Measurements from ENCODE around the gene TMEM184A. TPM values are rescaled to one million over a fixed set of nuclear protein-coding genes. Genes with fewer than 3 reads are reported as not detected.

Gene TMEM184A
- total RNA-seq, 1 donor from 2014 or later = 0.03 TPM

DNA sequence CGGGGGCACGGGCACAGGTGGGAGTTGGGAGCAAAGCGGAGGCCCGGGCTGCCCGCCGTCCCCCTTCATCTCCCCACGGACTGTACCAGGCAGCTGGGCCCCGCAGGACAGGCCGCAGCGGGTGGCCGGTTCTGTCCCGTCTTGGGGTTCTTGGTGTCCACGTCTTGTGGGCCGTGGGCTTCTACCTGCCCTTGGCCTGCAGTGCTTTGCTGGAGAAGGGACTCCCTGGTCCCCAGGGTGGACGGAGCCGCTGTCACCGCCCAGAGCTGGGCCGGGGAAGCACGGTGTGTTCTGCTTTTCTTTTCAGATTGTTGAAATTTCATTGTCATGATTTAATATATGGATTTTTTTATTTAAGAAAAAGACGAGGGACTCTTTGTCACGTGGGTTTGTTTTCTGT, 13.7 kb downstream of the TMEM184A start:
- DNase-seq (ENCODE audit: low spot score) = no peak
- intact Hi-C loops (cut with micrococcal nuclease) = no loop called here

GRCh38 chr7:1541431-1542162, 14.4 kb downstream of the TMEM184A start:
- DNase-seq (ENCODE audit: low spot score) = no peak
- Mint-ChIP-seq H3K36me3 (ENCODE audit: low read depth) (no peaks in the 10 kb centered on the region), H3K27me3 (ENCODE audit: insufficient read depth) (no peaks in the 10 kb centered on the region), H3K4me1 (ENCODE audit: low read depth) (no peaks in the 10 kb centered on the region), H3K27ac (no peak overlapping the region), H3K4me3 (no peak overlapping the region), H3K9me3 (no peaks in the 10 kb centered on the region)
- intact Hi-C loops (cut with micrococcal nuclease) = no loop called here

More for the DNA sequence above, 13.7 kb downstream of the TMEM184A start:
- Mint-ChIP-seq H3K4me1 (ENCODE audit: low read depth) (no peaks in the 10 kb centered on the region), H3K9me3 (no peaks in the 10 kb centered on the region), H3K36me3 (ENCODE audit: low read depth) (no peaks in the 10 kb centered on the region), H3K4me3 (no peak overlapping the region), H3K27me3 (ENCODE audit: insufficient read depth) (no peaks in the 10 kb centered on the region), H3K27ac (no peak overlapping the region)

DNA sequence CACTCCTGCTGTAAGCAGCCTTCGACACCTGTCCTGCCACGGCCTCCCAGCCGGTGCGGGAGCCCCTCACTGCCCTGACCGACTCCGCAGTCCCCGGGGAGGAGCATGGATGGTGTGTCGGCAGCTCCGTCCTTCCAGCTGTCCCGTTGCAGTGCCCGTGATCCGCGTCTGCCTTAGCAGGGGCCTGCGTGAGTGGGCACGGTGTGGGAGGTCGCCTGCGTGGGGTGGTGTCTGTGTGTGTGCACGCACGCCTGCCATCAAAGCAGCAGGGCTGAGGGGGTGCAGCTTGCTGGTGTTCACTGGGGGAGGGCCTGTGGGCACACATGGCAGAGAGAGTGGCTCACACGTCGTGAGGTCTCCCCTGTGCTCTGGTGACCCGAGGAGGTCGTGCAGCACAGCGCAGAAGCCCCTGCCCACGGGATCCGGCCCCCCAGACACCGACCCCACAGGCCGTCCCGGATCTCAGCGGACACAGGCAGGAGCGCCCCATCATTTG, 15.2 kb downstream of the TMEM184A start:
- intact Hi-C loops (cut with micrococcal nuclease) = no loop called here
- Mint-ChIP-seq H3K27me3 (ENCODE audit: insufficient read depth) (no peaks in the 10 kb centered on the region), H3K4me3 (no peak overlapping the region), H3K9me3 (no peaks in the 10 kb centered on the region), H3K36me3 (ENCODE audit: low read depth) (peaks cover 2% of the 10 kb centered on the region), H3K4me1 (ENCODE audit: low read depth) (no peaks in the 10 kb centered on the region), H3K27ac (no peak overlapping the region)
- no peak for DNase-seq (ENCODE audit: low spot score)

- Mint-ChIP-seq H3K4me3 (no peak overlapping the region), H3K27ac (no peak overlapping the region), H3K4me1 (ENCODE audit: low read depth) (no peaks in the 10 kb centered on the region), H3K27me3 (ENCODE audit: insufficient read depth) (no peaks in the 10 kb centered on the region), H3K36me3 (ENCODE audit: low read depth) (peaks cover 2% of the 10 kb centered on the region), H3K9me3 (no peaks in the 10 kb centered on the region)
- intact Hi-C loops (cut with micrococcal nuclease) = no loop called here
- DNase-seq (ENCODE audit: low spot score) = no peak
These were observed 15.9 kb downstream of the TMEM184A start for GRCh38 chr7:1539882-1540775.

DNA sequence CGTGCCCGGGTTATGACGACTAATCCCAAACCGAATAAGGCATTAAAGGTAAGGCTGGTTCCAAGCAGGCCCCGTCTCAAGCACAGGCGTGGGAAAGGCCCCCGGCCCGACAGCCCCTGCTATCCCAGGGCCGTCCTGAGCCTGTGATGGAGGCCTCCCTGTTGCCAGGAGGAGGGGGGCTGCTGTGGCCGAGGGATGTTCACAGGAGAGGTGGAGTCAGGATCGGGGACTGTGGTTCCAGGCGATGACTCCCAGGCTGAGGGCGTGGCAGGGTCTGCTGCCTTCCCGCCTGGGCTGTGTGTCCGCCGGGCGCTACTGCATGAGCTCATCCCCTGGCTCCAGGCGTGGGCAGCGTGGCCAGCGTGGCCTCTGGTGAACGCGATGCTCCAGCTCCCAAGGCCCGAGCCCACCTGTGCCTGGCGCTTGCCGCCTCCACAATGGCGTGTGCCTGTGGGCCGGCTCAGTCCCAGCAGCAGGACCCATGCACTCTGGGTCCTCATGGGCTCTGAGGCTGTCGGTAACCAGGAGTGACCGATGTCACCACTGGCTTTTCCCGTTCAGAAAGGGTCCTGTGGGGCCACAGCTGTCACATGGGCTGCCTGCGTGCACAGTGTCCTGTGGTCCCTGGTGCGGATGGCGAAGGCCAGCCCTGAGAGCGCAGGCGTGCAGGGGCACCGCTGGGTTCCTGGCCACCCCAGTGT, 16.7 kb downstream of the TMEM184A start:
- intact Hi-C loops (cut with micrococcal nuclease) = no loop called here

GRCh38 chr7:1538544-1539180, 17.3 kb downstream of the TMEM184A start:
- Mint-ChIP-seq H3K27ac (no peak overlapping the region), H3K4me1 (ENCODE audit: low read depth) (peaks cover under 1% of the 10 kb centered on the region), H3K9me3 (no peaks in the 10 kb centered on the region), H3K27me3 (ENCODE audit: insufficient read depth) (no peaks in the 10 kb centered on the region), H3K36me3 (ENCODE audit: low read depth) (peaks cover 2% of the 10 kb centered on the region), H3K4me3 (no peak overlapping the region)
- no peak for DNase-seq (ENCODE audit: low spot score)
- intact Hi-C loops (cut with micrococcal nuclease) = no loop called here

More for the DNA sequence above, 16.7 kb downstream of the TMEM184A start:
- no peaks in the 10 kb centered on the region for H3K4me1 Mint-ChIP-seq (ENCODE audit: low read depth)
- H3K9me3 Mint-ChIP-seq = no peaks in the 10 kb centered on the region
- no peak for DNase-seq (ENCODE audit: low spot score)
- H3K36me3 Mint-ChIP-seq (ENCODE audit: low read depth) = peaks cover 2% of the 10 kb centered on the region
- no peaks in the 10 kb centered on the region for H3K27me3 Mint-ChIP-seq (ENCODE audit: insufficient read depth)
- H3K27ac Mint-ChIP-seq = no peak overlapping the region
- no peak overlapping the region for H3K4me3 Mint-ChIP-seq

- intact Hi-C loops (cut with micrococcal nuclease) = no loop called here
- DNase-seq (ENCODE audit: low spot score) = no peak
- H3K36me3 Mint-ChIP-seq (ENCODE audit: low read depth) = peaks cover 4% of the 10 kb centered on the region
- H3K4me3 Mint-ChIP-seq = no peak overlapping the region
- H3K9me3 Mint-ChIP-seq = no peaks in the 10 kb centered on the region
- H3K27ac Mint-ChIP-seq = no peak overlapping the region
- H3K27me3 Mint-ChIP-seq (ENCODE audit: insufficient read depth) = no peaks in the 10 kb centered on the region
- H3K4me1 Mint-ChIP-seq (ENCODE audit: low read depth) = peaks cover 9% of the 10 kb centered on the region
These were observed 18.2 kb downstream of the TMEM184A start for GRCh38 chr7:1537535-1538412.

DNA sequence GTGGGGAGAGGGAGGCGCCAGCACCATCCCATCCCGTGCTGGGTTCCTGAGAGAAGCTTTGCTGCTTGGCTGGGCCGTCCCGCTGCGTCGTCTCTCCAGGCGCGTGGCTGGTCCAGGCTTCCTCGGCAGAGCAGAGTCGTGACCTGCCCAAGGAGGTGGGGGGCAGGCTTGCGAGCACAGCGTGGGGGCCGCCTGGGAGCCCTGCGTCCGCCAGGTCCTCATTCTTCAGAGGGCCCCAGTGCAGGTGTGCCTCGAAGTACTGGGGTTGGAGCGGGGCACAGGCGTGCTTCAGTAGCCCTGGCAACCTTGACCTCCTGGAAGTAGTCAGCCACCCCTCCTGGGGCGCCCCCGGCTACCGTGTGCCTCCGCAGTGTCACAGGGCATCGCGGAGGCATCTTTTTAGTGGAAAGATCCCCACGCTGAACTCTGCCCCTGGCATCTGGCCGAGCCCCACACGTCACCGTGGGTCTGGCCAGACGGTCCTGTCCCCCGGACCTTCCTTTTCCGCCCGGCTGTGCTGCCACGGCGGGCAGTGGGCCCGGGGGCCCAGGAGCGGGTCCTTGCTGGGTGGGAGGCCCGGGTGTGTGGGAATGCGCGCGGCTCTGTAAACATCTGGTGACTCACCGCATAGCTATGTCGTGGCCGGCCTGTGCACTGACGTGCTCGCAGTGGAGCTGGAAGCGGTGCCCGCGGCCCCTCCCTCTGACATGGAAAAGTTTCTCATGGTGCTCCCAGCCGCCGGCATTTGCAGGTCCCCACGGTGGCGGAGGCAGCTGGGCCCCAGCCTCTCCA, 19.1 kb downstream of the TMEM184A start:
- Mint-ChIP-seq H3K9me3 (no peaks in the 10 kb centered on the region), H3K4me1 (ENCODE audit: low read depth) (peaks cover 17% of the 10 kb centered on the region), H3K4me3 (no peak overlapping the region), H3K36me3 (ENCODE audit: low read depth) (peaks cover 4% of the 10 kb centered on the region), H3K27me3 (ENCODE audit: insufficient read depth) (no peaks in the 10 kb centered on the region), H3K27ac (no peak overlapping the region)
- intact Hi-C loops (cut with micrococcal nuclease) = no loop called here
- no peak for DNase-seq (ENCODE audit: low spot score)

DNA sequence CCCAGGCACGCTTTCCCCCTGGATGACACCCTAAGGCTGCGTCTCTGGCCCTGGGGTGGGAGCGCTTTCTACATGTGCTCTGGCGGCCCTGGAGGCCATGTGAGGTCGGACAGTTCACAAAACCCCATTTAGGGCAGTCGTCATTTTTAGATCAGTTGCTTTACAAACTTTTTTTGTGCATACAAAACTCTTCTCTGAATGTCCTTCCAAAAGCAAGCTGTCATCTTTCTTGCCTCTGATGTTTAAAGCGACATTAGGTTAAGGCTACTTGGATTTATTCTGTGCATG, 19.6 kb downstream of the TMEM184A start:
- DNase-seq (ENCODE audit: low spot score) = no peak
- intact Hi-C loops (cut with micrococcal nuclease) = no loop called here
- Mint-ChIP-seq H3K4me1 (ENCODE audit: low read depth) (peaks cover 18% of the 10 kb centered on the region), H3K36me3 (ENCODE audit: low read depth) (peaks cover 4% of the 10 kb centered on the region), H3K27ac (no peak overlapping the region), H3K27me3 (ENCODE audit: insufficient read depth) (no peaks in the 10 kb centered on the region), H3K4me3 (no peak overlapping the region), H3K9me3 (no peaks in the 10 kb centered on the region)

DNA sequence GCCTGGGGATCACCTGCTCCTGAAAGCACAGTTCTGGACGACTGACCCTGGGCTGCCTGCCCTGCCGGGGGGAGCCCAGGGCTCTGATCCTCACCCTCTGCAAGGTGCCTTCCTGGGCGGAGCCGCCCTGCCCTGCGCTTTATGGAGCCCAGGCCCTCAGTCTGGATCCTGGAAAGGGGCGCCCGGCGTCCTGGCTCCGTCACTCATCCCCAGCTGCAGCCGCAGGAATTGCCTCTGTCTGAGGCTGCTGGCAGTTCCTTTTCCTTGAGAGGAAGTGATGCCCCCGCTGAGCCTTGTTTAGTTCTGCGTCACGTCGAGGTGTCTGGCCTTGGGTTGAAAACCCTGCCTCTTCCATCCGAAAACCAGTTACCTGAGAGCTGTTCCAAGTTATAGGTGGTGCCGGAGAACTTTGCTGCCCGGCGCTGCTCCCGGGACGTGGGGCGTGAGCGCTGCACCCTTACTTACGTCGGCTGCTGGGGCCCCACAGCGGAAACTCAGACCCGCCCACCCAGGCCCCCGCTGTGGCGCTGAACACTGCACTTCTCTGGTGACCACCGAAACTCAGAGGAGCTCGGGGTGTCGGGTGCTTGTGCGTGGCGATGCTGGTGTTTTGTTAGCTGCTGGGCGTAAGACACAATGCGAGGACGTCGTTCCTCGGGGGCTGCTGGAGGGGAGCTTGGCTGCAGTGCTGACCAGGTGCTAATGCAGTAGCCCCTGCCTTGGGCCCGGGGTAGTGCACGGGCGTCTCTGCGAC, 20.1 kb downstream of the TMEM184A start:
- DNase-seq (ENCODE audit: low spot score) = no peak
- peaks cover 4% of the 10 kb centered on the region for H3K36me3 Mint-ChIP-seq (ENCODE audit: low read depth)
- peaks cover 18% of the 10 kb centered on the region for H3K4me1 Mint-ChIP-seq (ENCODE audit: low read depth)
- no peaks in the 10 kb centered on the region for H3K27me3 Mint-ChIP-seq (ENCODE audit: insufficient read depth)
- intact Hi-C loops (cut with micrococcal nuclease) = no loop called here
- H3K27ac Mint-ChIP-seq = no peak overlapping the region
- H3K9me3 Mint-ChIP-seq = no peaks in the 10 kb centered on the region
- no peak overlapping the region for H3K4me3 Mint-ChIP-seq

GRCh38 chr7:1535100-1535458, 20.9 kb downstream of the TMEM184A start:
- Mint-ChIP-seq H3K9me3 (no peaks in the 10 kb centered on the region), H3K36me3 (ENCODE audit: low read depth) (peaks cover 4% of the 10 kb centered on the region), H3K4me3 (no peak overlapping the region), H3K27ac (no peak overlapping the region), H3K27me3 (ENCODE audit: insufficient read depth) (no peaks in the 10 kb centered on the region), H3K4me1 (ENCODE audit: low read depth) (peaks cover 18% of the 10 kb centered on the region)
- no peak for DNase-seq (ENCODE audit: low spot score)
- intact Hi-C loops (cut with micrococcal nuclease) = no loop called here
